Endothelial cell of umbilical vein (primary cell): ENCODE measurements around the gene KIF6. TPM values are rescaled to one million over a fixed set of nuclear protein-coding genes. Genes with fewer than 3 reads are reported as not detected.

Source experiments
- BruUV-seq: library from RNA; stranded (reverse); fragments of 400-500 nt; replicated peaks from 2 replicates; lab custom pipeline; 2021; lab: Mats Ljungman, UMichigan
- CTCF ChIA-PET: fragments of 300-600, 350-600 bp; sonication (Branson Sonifier 250); formaldehyde crosslinking; loops from one replicate; lab custom pipeline; 2021; ENCODE audit warnings: antibody characterized with exemption, inconsistent platforms; lab: Charles Lee
- POLR2A ChIA-PET: fragments of 300-600, 350-600 bp; sonication (Branson Sonifier 250); formaldehyde crosslinking; loops from one replicate; lab custom pipeline; 2021; ENCODE audit warnings: antibody characterized with exemption, inconsistent platforms; lab: Charles Lee
- DNase-seq: peaks from one replicate; pipeline ENCODE4 v3.0.0-alpha.2; 2011; ENCODE audit warnings: low read depth, low spot score
- FAIRE-seq: peaks from 2 replicates; lab custom pipeline; 2011; peaks lifted over from hg19 to GRCh38; lab: Jason Lieb, UNC
- H2AFZ ChIP-seq: 2 replicates; pipeline ENCODE4 v1.6.0; 2012; ENCODE audit warnings: low read depth, low read length, control low read depth, inconsistent platforms
- H3K27ac ChIP-seq: 2 replicates; pipeline ENCODE4 v1.5.1; 2011; ENCODE audit warnings: low read depth, mild to moderate bottlenecking, control low read depth, low read length, moderate library complexity; ENCODE audit not compliant: insufficient read depth
- H3K27me3 ChIP-seq, 2 experiments: 2 replicates each; pipeline versions ENCODE4 v1.6.0 to v1.6.1; 2011; ENCODE audit warnings: low read length in 2 of 2, mixed read lengths in 1 of 2; ENCODE audit not compliant: control insufficient read depth in 2 of 2, insufficient read depth in 2 of 2
- H3K36me3 ChIP-seq, 2 experiments: 2 replicates in 1 of 2; 3 replicates in 1 of 2; pipeline ENCODE4 v1.5.1; 2011; ENCODE audit warnings: low read length in 2 of 2, mild to moderate bottlenecking in 1 of 2, moderate library complexity in 1 of 2; ENCODE audit not compliant: control insufficient read depth in 2 of 2, insufficient read depth in 2 of 2; ENCODE audit errors: extremely low read depth in 1 of 2
- H3K4me1 ChIP-seq: 3 replicates; pipeline ENCODE4 v1.5.1; 2011; ENCODE audit warnings: mild to moderate bottlenecking, low read length; ENCODE audit not compliant: control insufficient read depth, insufficient read depth; ENCODE audit errors: extremely low read depth
- H3K4me2 ChIP-seq: 2 replicates; pipeline ENCODE4 v1.6.1; 2011; ENCODE audit warnings: low read length, control low read depth, mixed read lengths; ENCODE audit not compliant: insufficient read depth
- H3K4me3 ChIP-seq, 3 experiments: fragments of 200-600 bp in 1 of 3; sonication (generic), shearing (Covaris generic) in 1 of 3; replicated peaks in 1 of 3; 2 replicates each; pipeline ENCODE4 v1.5.1; 2011 to 2016; ENCODE audit warnings: control low read depth in 3 of 3, low read length in 3 of 3, mild to moderate bottlenecking in 2 of 3, inconsistent platforms in 1 of 3, low read depth in 1 of 3, moderate library complexity in 1 of 3; ENCODE audit not compliant: insufficient read depth in 1 of 3
- H3K79me2 ChIP-seq: 2 replicates; pipeline ENCODE4 v1.6.0; 2012; ENCODE audit warnings: low read length, inconsistent platforms; ENCODE audit not compliant: control insufficient read depth, insufficient read depth
- H3K9ac ChIP-seq: replicated peaks from 2 replicates; pipeline ENCODE3; 2011; ENCODE audit warnings: low read length, control low read depth; ENCODE audit not compliant: insufficient read depth; ENCODE audit errors: extremely low read depth
- H3K9me1 ChIP-seq: replicated peaks from 3 replicates; pipeline ENCODE4 v1.6.0; 2011; ENCODE audit warnings: mild to moderate bottlenecking, low read length; ENCODE audit not compliant: control insufficient read depth, insufficient read depth; ENCODE audit errors: extremely low read depth
- H3K9me3 ChIP-seq: replicated peaks from 2 replicates; pipeline ENCODE4 v1.5.1; 2012; ENCODE audit warnings: low read length, inconsistent platforms; ENCODE audit not compliant: control insufficient read depth, insufficient read depth
- H4K20me1 ChIP-seq: replicated peaks from 2 replicates; pipeline ENCODE3; 2011; ENCODE audit warnings: mild to moderate bottlenecking, low read length; ENCODE audit not compliant: control insufficient read depth, insufficient read depth; ENCODE audit errors: extremely low read depth
- EZH2 ChIP-seq: IDR thresholded peaks from 2 replicates; pipeline ENCODE4 v1.6.1; 2012; ENCODE audit warnings: borderline replicate concordance, low read depth, mild to moderate bottlenecking, moderate library complexity, low read length, inconsistent platforms; ENCODE audit not compliant: severe bottlenecking
- FOS ChIP-seq: IDR thresholded peaks from 2 replicates; pipeline ENCODE4 v1.6.1; 2011; ENCODE audit warnings: mild to moderate bottlenecking, low read length, moderate library complexity, borderline replicate concordance; ENCODE audit not compliant: insufficient read depth
- GATA2 ChIP-seq: IDR thresholded peaks from 2 replicates; pipeline ENCODE4 v1.7.0; 2011; ENCODE audit warnings: low read depth, mild to moderate bottlenecking, moderate library complexity, mixed read lengths, low read length; ENCODE audit not compliant: insufficient read length, insufficient read depth
- JUN ChIP-seq: IDR thresholded peaks from 2 replicates; pipeline ENCODE4 v1.6.1; 2011; ENCODE audit warnings: borderline replicate concordance, low read depth; ENCODE audit not compliant: insufficient read length, insufficient read depth
- MYC ChIP-seq: IDR thresholded peaks from one replicate; pipeline ENCODE4 v1.6.1; 2011; ENCODE audit warnings: mild to moderate bottlenecking, low read depth, low read length
- POLR2A ChIP-seq: IDR thresholded peaks from 2 replicates; pipeline ENCODE4 v1.6.1; 2012; ENCODE audit warnings: low read depth, mild to moderate bottlenecking, control low read depth, low read length
- POLR2AphosphoS5 ChIP-seq: IDR thresholded peaks from 2 replicates; pipeline ENCODE4 v1.6.1; 2012; ENCODE audit warnings: low read depth, mild to moderate bottlenecking, control low read depth, low read length, moderate library complexity; ENCODE audit not compliant: insufficient read depth
- dilution Hi-C: fragments of 300-500 bp; cut with MboI; formaldehyde crosslinking; loops from one replicate; pipeline ENCODE4 v1.15.0; 2019; ENCODE audit warnings: low sequenced_read_pairs; ENCODE audit not compliant: extremely low pct_ligation_motif_present
- intact Hi-C: fragments of 100-400 bp; cut with micrococcal nuclease; formaldehyde crosslinking; loops from one replicate; pipeline ENCODE4 v1.10.0; 2022
- polyA plus RNA-seq, 4 experiments: library from polyadenylated mRNA; depleted of rRNA in 3 of 4; stranded (reverse) in 3 of 4; unstranded in 1 of 4; fragments of >200 nt; gene quantifications; 2 replicates each; pipeline versions ENCODE4 v1.2.1 to v1.2.3, GENCODE V29; 2011 to 2012; ENCODE audit warnings: missing spikeins in 1 of 4
- total RNA-seq: library from RNA; stranded (reverse); gene quantifications from 2 replicates; pipeline ENCODE4 v1.2.3, GENCODE V29; 2021
- TF ChIP-seq, protein P1 (sequence below): IDR thresholded peaks from 2 replicates; pipeline ENCODE4 v1.6.1; 2011; ENCODE audit not compliant: insufficient read depth, insufficient read length
- TF ChIP-seq, protein P2 (sequence below), 2 donors: IDR thresholded peaks; 1 replicate in 1 of 2; 2 replicates in 1 of 2; pipeline ENCODE4 v1.5.1; 2011; ENCODE audit warnings: low read length in 2 of 2, mild to moderate bottlenecking in 2 of 2, moderate library complexity in 2 of 2, control low read depth in 1 of 2, inconsistent platforms in 1 of 2, low read depth in 1 of 2; ENCODE audit not compliant: insufficient read depth in 1 of 2; ENCODE audit errors: extremely low read depth in 1 of 2

Gene KIF6
- total and polyA plus RNA-seq, 2 donors (not counting 3 experiments of a cell fraction or from before 2014, with no cell fraction given) = not detected

- BruUV-seq = no TSS peak
- H3K9me1 ChIP-seq = no peaks in the 10 kb centered on the region
- H3K36me3 ChIP-seq = no peaks in the 10 kb centered on the region
- DNase-seq (no peak), FAIRE-seq (no peak)
- ChIA-PET POLR2A (no interaction called here), CTCF (interaction anchor here (0.6 kb wide), 1 partner anchor 9 kb away, joined by 3 read pairs; no protein-coding TSS in a partner anchor)
- H3K4me1 ChIP-seq = no peaks in the 10 kb centered on the region
- no peaks in the 10 kb centered on the region for H3K9me3 ChIP-seq
- H3K27me3 ChIP-seq = no peaks in the 10 kb centered on the region
- dilution Hi-C loops (no loop called here), intact Hi-C loops (no loop called here)
- no peaks in the 10 kb centered on the region for H3K79me2 ChIP-seq
- no peak overlapping the region for H3K4me2 ChIP-seq
- no peak overlapping the region for H2AFZ ChIP-seq
- no peak overlapping the region for H3K27ac ChIP-seq
- H4K20me1 ChIP-seq = no peaks in the 10 kb centered on the region
- TF ChIP-seq POLR2A (no peak), MYC (no peak), FOS (no peak), JUN (no peak), EZH2 (no peak)
- no peak overlapping the region for H3K4me3 ChIP-seq
- no peak overlapping the region for H3K9ac ChIP-seq
These were observed 58.3 kb downstream of the KIF6 start for GRCh38 chr6:39666706-39667489.

- FAIRE-seq (no peak), DNase-seq (no peak)
- Histone ChIP-seq H3K4me3 (no peak overlapping the region), H3K9me3 (no peaks in the 10 kb centered on the region), H3K9ac (no peak overlapping the region), H2AFZ (no peak overlapping the region), H3K27ac (no peak overlapping the region), H3K27me3 (no peaks in the 10 kb centered on the region), H3K79me2 (no peaks in the 10 kb centered on the region), H3K4me2 (no peak overlapping the region), H4K20me1 (no peaks in the 10 kb centered on the region), H3K36me3 (no peaks in the 10 kb centered on the region), H3K9me1 (no peaks in the 10 kb centered on the region), H3K4me1 (no peaks in the 10 kb centered on the region)
- CTCF ChIA-PET = no interaction called here
- intact Hi-C loops (no loop called here), dilution Hi-C loops (no loop called here)
- POLR2A ChIA-PET = no interaction called here
- TF ChIP-seq POLR2A = no peak
- no peak for TF ChIP-seq POLR2AphosphoS5
- no peak for TF ChIP-seq FOS
- TF ChIP-seq, protein P1, sequence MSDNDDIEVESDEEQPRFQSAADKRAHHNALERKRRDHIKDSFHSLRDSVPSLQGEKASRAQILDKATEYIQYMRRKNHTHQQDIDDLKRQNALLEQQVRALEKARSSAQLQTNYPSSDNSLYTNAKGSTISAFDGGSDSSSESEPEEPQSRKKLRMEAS = no peak
- no peak for TF ChIP-seq JUN
- TF ChIP-seq, protein P2, sequence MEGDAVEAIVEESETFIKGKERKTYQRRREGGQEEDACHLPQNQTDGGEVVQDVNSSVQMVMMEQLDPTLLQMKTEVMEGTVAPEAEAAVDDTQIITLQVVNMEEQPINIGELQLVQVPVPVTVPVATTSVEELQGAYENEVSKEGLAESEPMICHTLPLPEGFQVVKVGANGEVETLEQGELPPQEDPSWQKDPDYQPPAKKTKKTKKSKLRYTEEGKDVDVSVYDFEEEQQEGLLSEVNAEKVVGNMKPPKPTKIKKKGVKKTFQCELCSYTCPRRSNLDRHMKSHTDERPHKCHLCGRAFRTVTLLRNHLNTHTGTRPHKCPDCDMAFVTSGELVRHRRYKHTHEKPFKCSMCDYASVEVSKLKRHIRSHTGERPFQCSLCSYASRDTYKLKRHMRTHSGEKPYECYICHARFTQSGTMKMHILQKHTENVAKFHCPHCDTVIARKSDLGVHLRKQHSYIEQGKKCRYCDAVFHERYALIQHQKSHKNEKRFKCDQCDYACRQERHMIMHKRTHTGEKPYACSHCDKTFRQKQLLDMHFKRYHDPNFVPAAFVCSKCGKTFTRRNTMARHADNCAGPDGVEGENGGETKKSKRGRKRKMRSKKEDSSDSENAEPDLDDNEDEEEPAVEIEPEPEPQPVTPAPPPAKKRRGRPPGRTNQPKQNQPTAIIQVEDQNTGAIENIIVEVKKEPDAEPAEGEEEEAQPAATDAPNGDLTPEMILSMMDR (IDR thresholded peaks at IDR 0.05; ENCODE audit: extremely low read depth in 1 of 2, insufficient read depth in 1 of 2, low read depth in 1 of 2, low read length in 2 of 2) = no peak
- no peak for TF ChIP-seq GATA2
- no peak for TF ChIP-seq EZH2
- TF ChIP-seq MYC = no peak
- no TSS peak for BruUV-seq
These were observed 59.3 kb downstream of the KIF6 start for GRCh38 chr6:39665861-39666260.
